CD4-positive, alpha-beta T cell treated with Interleukin-15 for 1 hour (primary cell): Measurements from ENCODE around the gene CHAF1B.

ENCODE experiments used
- DNase-seq: peaks from one replicate; pipeline ENCODE4 v3.0.0-alpha.2; 2020

CHAF1B gene

DNA sequence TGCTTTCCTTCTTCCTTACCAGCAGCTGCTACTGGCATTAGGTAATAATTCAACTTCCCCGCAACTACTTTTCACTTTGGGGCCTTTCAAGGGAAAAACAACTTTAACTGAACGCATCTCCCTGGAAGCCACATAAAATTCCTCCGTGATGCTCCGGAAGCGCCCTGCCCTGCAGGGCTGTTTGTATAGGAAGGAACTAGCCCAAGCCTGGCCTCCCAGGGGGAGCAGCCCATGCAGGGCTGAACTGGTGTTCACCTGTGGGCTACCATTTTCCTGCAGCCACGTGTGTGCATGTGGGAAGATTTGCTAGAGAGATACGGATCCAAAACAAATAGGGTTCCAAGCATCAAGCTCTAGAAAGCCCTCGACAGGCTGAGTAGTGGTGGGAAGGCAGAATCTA is 80.3 kb downstream of the CHAF1B start:
- no peak for DNase-seq

DNA sequence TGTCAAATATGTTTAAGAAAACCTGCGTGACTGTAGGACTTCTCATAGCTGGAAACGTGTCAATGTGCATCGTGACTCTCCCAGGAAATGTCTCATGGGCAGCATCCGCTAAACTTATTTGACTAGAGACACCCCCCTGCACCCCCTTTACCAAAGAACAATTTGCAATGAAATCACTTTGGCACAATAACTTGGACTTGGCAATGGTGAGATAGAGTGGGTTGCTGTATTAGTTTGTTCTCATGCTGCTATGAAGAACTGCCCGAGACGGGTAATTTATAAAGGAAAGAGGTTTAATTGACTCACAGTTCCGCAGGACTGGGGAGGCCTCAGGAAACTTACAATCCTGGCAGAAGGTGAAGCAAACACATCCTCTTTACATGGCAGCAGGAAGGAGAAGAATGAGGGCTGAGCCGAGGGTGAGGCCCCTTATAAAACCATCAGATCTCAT is 80.9 kb downstream of the CHAF1B start:
- no peak for DNase-seq
